ENCODE data around the gene ZNF710.

ZNF710 gene

GRCh38 chr15:90018216-90018831 lies 17.2 kb downstream of the ZNF710 start:
- H3K27me3 ChIP-seq (ENCODE audit: control insufficient read depth, insufficient read depth, low read length) = no peaks in the 10 kb centered on the region
- no peaks in the 10 kb centered on the region for H3K9me3 ChIP-seq (ENCODE audit: control insufficient read depth, insufficient read depth, low read length)
- no peak overlapping the region for H3K4me3 ChIP-seq (ENCODE audit: low read length)
- no peak overlapping the region for H3K27ac ChIP-seq (ENCODE audit: low read length)
- no CpG with 5 or more reads among the region's 17 CpGs for WGBS (ENCODE audit: insufficient coverage, insufficient read length)
- peaks cover 4% of the 10 kb centered on the region; the same call in 1 of the 2 replicates for H3K4me1 ChIP-seq (ENCODE audit: control insufficient read depth, insufficient read depth, low read length)
- H3K36me3 ChIP-seq (ENCODE audit: control insufficient read depth, insufficient read depth, low read length) = no peaks in the 10 kb centered on the region
- DNase-seq (ENCODE audit: low read depth, low spot score) = no peak

GRCh38 chr15:90019611-90020010 lies 18.5 kb downstream of the ZNF710 start:
- Histone ChIP-seq H3K27ac (ENCODE audit: low read length) (no peak overlapping the region), H3K27me3 (ENCODE audit: control insufficient read depth, insufficient read depth, low read length) (no peaks in the 10 kb centered on the region), H3K4me1 (ENCODE audit: control insufficient read depth, insufficient read depth, low read length) (peaks cover 4% of the 10 kb centered on the region; the same call in 1 of the 2 replicates), H3K4me3 (ENCODE audit: low read length) (no peak overlapping the region), H3K36me3 (ENCODE audit: control insufficient read depth, insufficient read depth, low read length) (no peaks in the 10 kb centered on the region), H3K9me3 (ENCODE audit: control insufficient read depth, insufficient read depth, low read length) (no peaks in the 10 kb centered on the region)
- no peak for DNase-seq (ENCODE audit: low read depth, low spot score)
- WGBS (ENCODE audit: insufficient coverage, insufficient read length) = no CpG with 5 or more reads among the region's 8 CpGs

GRCh38 chr15:90020021-90020735 lies 19.1 kb downstream of the ZNF710 start:
- peaks cover 4% of the 10 kb centered on the region; the same call in 1 of the 2 replicates for H3K4me1 ChIP-seq (ENCODE audit: control insufficient read depth, insufficient read depth, low read length)
- DNase-seq (ENCODE audit: low read depth, low spot score) = no peak
- H3K27ac ChIP-seq (ENCODE audit: low read length) = no peak overlapping the region
- WGBS (ENCODE audit: insufficient coverage, insufficient read length) = no CpG with 5 or more reads among the region's 18 CpGs
- H3K36me3 ChIP-seq (ENCODE audit: control insufficient read depth, insufficient read depth, low read length) = no peaks in the 10 kb centered on the region
- no peaks in the 10 kb centered on the region for H3K9me3 ChIP-seq (ENCODE audit: control insufficient read depth, insufficient read depth, low read length)
- H3K27me3 ChIP-seq (ENCODE audit: control insufficient read depth, insufficient read depth, low read length) = no peaks in the 10 kb centered on the region
- no peak overlapping the region for H3K4me3 ChIP-seq (ENCODE audit: low read length)

- Histone ChIP-seq H3K4me3 (ENCODE audit: low read length) (no peak overlapping the region), H3K4me1 (ENCODE audit: control insufficient read depth, insufficient read depth, low read length) (peaks cover 4% of the 10 kb centered on the region; the same call in 1 of the 2 replicates), H3K27me3 (ENCODE audit: control insufficient read depth, insufficient read depth, low read length) (no peaks in the 10 kb centered on the region), H3K36me3 (ENCODE audit: control insufficient read depth, insufficient read depth, low read length) (no peaks in the 10 kb centered on the region), H3K9me3 (ENCODE audit: control insufficient read depth, insufficient read depth, low read length) (no peaks in the 10 kb centered on the region), H3K27ac (ENCODE audit: low read length) (no peak overlapping the region)
- DNase-seq (ENCODE audit: low read depth, low spot score) = no peak
- no CpG with 5 or more reads among the region's 10 CpGs for WGBS (ENCODE audit: insufficient coverage, insufficient read length)
Measured at GRCh38 chr15:90020936-90021507, 19.9 kb downstream of the ZNF710 start.

DNA sequence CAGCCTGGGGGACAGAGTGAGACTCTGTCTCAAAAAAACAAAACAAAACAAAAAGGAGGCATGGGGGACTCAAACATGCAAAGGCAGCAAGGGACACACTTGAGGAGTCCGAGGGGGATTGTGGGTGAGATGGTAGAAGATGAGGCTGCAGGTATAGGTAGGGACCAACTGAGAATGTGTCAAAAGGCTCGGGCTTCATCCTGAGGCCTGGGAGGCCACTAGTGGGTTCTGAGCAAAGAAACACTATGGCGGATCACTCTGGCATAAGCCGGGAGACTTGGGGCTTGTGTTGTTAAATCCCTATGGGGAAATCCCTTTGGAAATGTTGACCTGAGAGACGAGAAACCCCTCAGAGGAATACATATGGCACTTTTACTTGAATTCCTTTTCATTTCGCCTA lies 21.2 kb downstream of the ZNF710 start:
- H3K36me3 ChIP-seq (ENCODE audit: control insufficient read depth, insufficient read depth, low read length) = no peaks in the 10 kb centered on the region
- H3K27me3 ChIP-seq (ENCODE audit: control insufficient read depth, insufficient read depth, low read length) = no peaks in the 10 kb centered on the region
- no peak overlapping the region for H3K27ac ChIP-seq (ENCODE audit: low read length)
- peaks cover 4% of the 10 kb centered on the region; the same call in 1 of the 2 replicates for H3K4me1 ChIP-seq (ENCODE audit: control insufficient read depth, insufficient read depth, low read length)
- DNase-seq (ENCODE audit: low read depth, low spot score) = no peak
- H3K4me3 ChIP-seq (ENCODE audit: low read length) = no peak overlapping the region
- WGBS (ENCODE audit: insufficient coverage, insufficient read length) = no CpG with 5 or more reads among the region's 6 CpGs
- H3K9me3 ChIP-seq (ENCODE audit: control insufficient read depth, insufficient read depth, low read length) = no peaks in the 10 kb centered on the region

GRCh38 chr15:90022905-90023700 lies 22.0 kb downstream of the ZNF710 start:
- no peak for DNase-seq (ENCODE audit: low read depth, low spot score)
- no CpG with 5 or more reads among the region's 6 CpGs for WGBS (ENCODE audit: insufficient coverage, insufficient read length)
- H3K27me3 ChIP-seq (ENCODE audit: control insufficient read depth, insufficient read depth, low read length) = no peaks in the 10 kb centered on the region
- H3K36me3 ChIP-seq (ENCODE audit: control insufficient read depth, insufficient read depth, low read length) = no peaks in the 10 kb centered on the region
- no peak overlapping the region for H3K4me3 ChIP-seq (ENCODE audit: low read length)
- H3K4me1 ChIP-seq (ENCODE audit: control insufficient read depth, insufficient read depth, low read length) = peaks cover 4% of the 10 kb centered on the region; the same call in 1 of the 2 replicates
- H3K9me3 ChIP-seq (ENCODE audit: control insufficient read depth, insufficient read depth, low read length) = no peaks in the 10 kb centered on the region
- no peak overlapping the region for H3K27ac ChIP-seq (ENCODE audit: low read length)

- H3K27ac ChIP-seq (ENCODE audit: low read length) = no peak overlapping the region
- no peaks in the 10 kb centered on the region for H3K36me3 ChIP-seq (ENCODE audit: control insufficient read depth, insufficient read depth, low read length)
- peaks cover 2% of the 10 kb centered on the region; the same call in 1 of the 2 replicates for H3K4me1 ChIP-seq (ENCODE audit: control insufficient read depth, insufficient read depth, low read length)
- no peaks in the 10 kb centered on the region for H3K9me3 ChIP-seq (ENCODE audit: control insufficient read depth, insufficient read depth, low read length)
- no peak for DNase-seq (ENCODE audit: low read depth, low spot score)
- no peaks in the 10 kb centered on the region for H3K27me3 ChIP-seq (ENCODE audit: control insufficient read depth, insufficient read depth, low read length)
- H3K4me3 ChIP-seq (ENCODE audit: low read length) = no peak overlapping the region
- no CpG with 5 or more reads among the region's 4 CpGs for WGBS (ENCODE audit: insufficient coverage, insufficient read length)
Measured at GRCh38 chr15:90024406-90024805, 23.3 kb downstream of the ZNF710 start.

DNA sequence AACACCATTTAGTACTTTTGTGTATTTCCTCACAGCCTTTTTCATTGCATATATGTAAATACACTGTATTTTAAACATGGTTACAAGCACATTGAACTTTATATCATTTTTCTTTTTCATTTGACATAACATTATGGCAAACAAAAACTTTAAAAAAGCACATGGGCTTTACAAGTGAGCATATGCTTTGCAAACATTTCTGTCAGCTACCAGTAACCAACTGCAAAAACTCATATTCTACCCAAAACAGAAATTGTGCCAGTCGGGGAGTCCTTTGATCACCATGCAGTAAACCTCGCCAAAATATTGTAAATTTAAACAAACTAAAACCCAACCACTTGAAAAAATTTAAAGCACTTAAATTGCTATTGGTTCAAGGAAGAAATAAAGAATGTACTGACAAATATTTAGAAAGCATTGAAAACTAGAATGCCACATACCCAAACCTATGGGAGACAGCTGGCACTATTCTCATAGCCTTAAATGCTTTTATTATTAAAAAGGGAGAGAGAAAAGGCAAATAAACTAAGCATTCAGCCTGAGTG lies 24.4 kb downstream of the ZNF710 start:
- no CpG with 5 or more reads among the region's 2 CpGs for WGBS (ENCODE audit: insufficient coverage, insufficient read length)
- Histone ChIP-seq H3K4me1 (ENCODE audit: control insufficient read depth, insufficient read depth, low read length) (no peaks in the 10 kb centered on the region), H3K27ac (ENCODE audit: low read length) (no peak overlapping the region), H3K9me3 (ENCODE audit: control insufficient read depth, insufficient read depth, low read length) (no peaks in the 10 kb centered on the region), H3K4me3 (ENCODE audit: low read length) (no peak overlapping the region), H3K27me3 (ENCODE audit: control insufficient read depth, insufficient read depth, low read length) (no peaks in the 10 kb centered on the region), H3K36me3 (ENCODE audit: control insufficient read depth, insufficient read depth, low read length) (no peaks in the 10 kb centered on the region)
- DNase-seq (ENCODE audit: low read depth, low spot score) = no peak

DNA sequence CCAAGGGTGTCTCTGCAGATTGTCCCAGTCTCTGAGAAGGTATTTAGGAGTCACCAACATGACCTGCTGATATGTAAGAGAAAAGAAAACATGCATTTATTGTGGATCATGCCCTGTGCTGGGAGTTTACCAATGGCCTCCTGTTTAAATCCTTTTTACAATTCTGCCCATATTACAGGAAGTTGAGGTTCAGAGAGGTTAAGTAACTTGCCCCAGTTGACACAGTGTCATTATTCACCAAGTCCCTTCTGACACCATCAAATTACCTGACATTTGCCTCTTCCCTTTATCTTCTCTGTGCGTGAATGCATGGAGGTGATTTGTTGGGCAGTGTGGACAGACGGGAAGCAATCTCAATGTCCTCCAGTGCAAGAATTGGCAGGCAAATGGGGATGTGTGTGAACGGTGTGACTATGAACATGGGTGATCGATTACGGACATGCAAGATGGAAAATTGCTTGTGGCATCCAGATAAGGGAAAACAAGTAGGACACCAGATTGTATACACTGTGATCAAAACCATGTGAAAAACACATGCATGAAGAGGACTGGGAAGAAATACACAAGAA lies 27.3 kb downstream of the ZNF710 start:
- Histone ChIP-seq H3K27ac (ENCODE audit: low read length) (no peak overlapping the region), H3K36me3 (ENCODE audit: control insufficient read depth, insufficient read depth, low read length) (no peaks in the 10 kb centered on the region), H3K9me3 (ENCODE audit: control insufficient read depth, insufficient read depth, low read length) (no peaks in the 10 kb centered on the region), H3K4me3 (ENCODE audit: low read length) (no peak overlapping the region), H3K27me3 (ENCODE audit: control insufficient read depth, insufficient read depth, low read length) (no peaks in the 10 kb centered on the region), H3K4me1 (ENCODE audit: control insufficient read depth, insufficient read depth, low read length) (peaks cover 2% of the 10 kb centered on the region; the same call in 1 of the 2 replicates)
- DNase-seq (ENCODE audit: low read depth, low spot score) = no peak
- no CpG with 5 or more reads among the region's 5 CpGs for WGBS (ENCODE audit: insufficient coverage, insufficient read length)

- H3K9me3 ChIP-seq (ENCODE audit: control insufficient read depth, insufficient read depth, low read length) = no peaks in the 10 kb centered on the region
- H3K4me1 ChIP-seq (ENCODE audit: control insufficient read depth, insufficient read depth, low read length) = peaks cover 2% of the 10 kb centered on the region
- no peak for DNase-seq (ENCODE audit: low read depth, low spot score)
- H3K27me3 ChIP-seq (ENCODE audit: control insufficient read depth, insufficient read depth, low read length) = no peaks in the 10 kb centered on the region
- no peak overlapping the region for H3K27ac ChIP-seq (ENCODE audit: low read length)
- no peaks in the 10 kb centered on the region for H3K36me3 ChIP-seq (ENCODE audit: control insufficient read depth, insufficient read depth, low read length)
- no peak overlapping the region for H3K4me3 ChIP-seq (ENCODE audit: low read length)
- no CpG with 5 or more reads among the region's 1 CpG for WGBS (ENCODE audit: insufficient coverage, insufficient read length)
Measured at GRCh38 chr15:90029024-90029423, 27.9 kb downstream of the ZNF710 start.
